NCI-H1092 (cell line): ENCODE measurements around the gene ENAH.

Source experiments
- DNase-seq: peaks from one replicate; lab custom pipeline; 2025; lab: John Stamatoyannopoulos, UW

The ENAH gene

DNA sequence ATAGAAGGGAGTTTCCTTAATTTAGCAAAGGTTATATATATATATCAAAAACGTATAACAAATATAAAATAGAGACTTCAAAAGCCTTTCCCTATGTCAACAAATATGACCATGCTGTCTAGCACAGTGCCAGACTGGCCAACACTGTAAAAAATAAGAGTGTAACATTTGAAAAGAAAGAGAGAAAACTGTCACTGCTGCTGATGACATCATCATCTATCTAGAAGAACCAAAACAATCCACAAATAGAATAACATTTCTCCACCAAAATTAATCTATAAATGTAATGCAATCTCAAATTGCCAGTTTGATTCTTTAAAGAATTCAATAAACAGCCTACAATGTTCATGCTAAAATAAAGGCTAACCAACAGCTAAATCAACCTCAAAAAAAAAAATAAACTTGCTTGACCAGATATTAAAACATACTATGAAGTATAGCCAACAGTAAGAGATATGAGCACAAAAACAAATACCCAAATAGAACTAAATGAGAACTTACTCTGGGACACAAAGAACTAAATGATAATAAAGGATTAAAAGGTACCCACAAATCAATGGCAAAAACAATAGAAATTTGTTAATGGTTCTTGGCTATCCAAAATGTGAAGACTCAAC lies 50.2 kb downstream of the ENAH start:
- DNase-seq: no peak

- no peak for DNase-seq
These were observed 50.9 kb downstream of the ENAH start for GRCh38 chr1:225601902-225602589.

- no peak for DNase-seq
These were observed 54.1 kb downstream of the ENAH start for GRCh38 chr1:225598847-225599246.

GRCh38 chr1:225597926-225598575 lies 54.9 kb downstream of the ENAH start:
- no peak for DNase-seq

DNA sequence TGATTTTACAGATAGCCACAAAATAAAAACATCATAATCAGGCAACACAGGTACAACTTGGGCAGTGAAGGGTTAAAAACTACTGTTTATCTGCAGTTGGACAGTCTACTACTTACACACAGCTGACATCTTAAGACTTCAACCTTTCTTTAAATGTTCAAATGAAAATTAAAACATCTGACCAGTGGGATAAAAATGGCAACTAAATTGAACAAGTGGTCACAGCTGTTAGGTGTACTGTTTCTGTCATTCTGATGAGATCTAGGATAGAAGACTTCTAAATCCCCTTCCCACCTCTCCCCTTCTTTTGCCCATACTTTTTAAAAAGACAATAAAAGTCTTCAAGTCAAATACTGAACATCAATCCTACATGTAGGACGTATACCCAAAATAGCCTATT lies 56.2 kb downstream of the ENAH start:
- DNase-seq: no peak

GRCh38 chr1:225595974-225596551 lies 56.9 kb downstream of the ENAH start:
- no peak for DNase-seq

DNA sequence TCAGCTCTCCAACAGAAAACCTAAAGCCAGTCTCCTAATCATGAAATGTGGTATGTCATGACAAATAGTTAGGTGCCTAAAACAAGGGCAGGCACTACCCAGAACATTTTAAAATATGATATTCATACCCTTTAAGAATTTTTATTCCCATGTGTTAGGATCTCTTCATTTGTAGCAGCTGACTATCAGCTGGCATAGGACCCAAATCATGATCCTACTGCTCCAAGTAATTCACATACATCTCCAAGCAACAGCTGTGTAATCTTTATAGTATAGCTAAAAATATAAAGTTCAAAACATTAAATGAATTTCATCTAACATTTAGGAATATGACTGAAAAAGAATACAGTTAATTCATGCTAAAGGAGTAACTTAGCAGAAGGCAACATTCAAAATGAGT lies 57.5 kb downstream of the ENAH start:
- DNase-seq: no peak

GRCh38 chr1:225593414-225593813 lies 59.5 kb downstream of the ENAH start:
- DNase-seq: no peak

- no peak for DNase-seq
These were observed 60.4 kb downstream of the ENAH start for GRCh38 chr1:225592362-225593025.

DNA sequence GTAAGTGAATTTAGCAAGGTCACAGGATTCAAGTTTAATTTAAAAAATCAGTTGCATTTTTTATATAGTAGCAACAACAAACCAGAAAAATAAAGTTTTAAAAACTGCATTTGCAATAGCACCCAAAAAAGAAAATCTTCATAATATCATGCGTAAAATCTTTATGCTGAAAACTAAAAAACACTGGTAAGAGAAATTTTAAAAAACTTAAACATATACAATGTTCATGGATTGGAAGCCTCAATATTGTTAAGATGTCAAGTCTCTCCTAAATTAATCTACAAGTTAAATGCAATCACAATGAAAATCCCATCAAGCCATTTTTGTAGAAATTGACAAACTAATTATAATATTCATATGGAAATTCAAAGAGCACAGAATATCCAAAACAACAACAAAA lies 65.6 kb downstream of the ENAH start:
- no peak for DNase-seq

- DNase-seq: no peak
These were observed 71.7 kb downstream of the ENAH start for GRCh38 chr1:225581186-225581585.

GRCh38 chr1:225580238-225581099 lies 72.5 kb downstream of the ENAH start:
- DNase-seq: no peak

DNA sequence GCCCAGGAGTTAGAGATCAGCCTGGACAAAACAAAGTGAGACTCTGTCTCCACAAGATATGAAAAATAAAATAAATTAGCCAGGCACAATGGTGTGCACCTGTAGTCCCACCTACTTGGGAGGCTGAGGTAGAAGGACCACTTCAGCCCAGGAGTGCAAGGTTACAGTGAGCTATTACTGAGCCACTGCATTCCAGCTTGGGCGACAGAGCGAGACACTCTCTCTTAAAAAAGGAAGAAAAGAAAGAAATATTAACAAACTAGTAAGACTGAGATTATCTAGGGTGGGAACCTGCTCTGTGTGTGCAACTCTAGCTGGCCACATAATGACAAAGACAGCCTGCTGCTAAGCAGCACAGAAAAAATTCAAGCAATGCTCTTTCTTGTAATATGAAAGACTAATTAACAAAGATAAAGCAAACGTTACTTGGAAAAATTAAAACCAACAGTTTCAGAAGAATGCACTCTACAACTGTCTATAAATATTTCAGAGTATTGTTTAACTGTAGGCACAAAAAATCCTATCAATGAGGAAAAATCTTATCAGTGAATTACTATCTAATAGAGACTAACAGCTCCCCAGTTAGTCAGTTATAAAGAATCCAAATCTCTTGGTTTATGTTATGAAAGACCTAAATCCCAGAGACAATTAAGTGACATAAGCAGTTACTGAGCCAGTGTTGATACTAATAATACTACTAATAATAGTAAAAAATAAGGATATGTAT lies 74.5 kb downstream of the ENAH start:
- no peak for DNase-seq

- DNase-seq: no peak
These were observed 75.7 kb downstream of the ENAH start for GRCh38 chr1:225577241-225577640.

DNA sequence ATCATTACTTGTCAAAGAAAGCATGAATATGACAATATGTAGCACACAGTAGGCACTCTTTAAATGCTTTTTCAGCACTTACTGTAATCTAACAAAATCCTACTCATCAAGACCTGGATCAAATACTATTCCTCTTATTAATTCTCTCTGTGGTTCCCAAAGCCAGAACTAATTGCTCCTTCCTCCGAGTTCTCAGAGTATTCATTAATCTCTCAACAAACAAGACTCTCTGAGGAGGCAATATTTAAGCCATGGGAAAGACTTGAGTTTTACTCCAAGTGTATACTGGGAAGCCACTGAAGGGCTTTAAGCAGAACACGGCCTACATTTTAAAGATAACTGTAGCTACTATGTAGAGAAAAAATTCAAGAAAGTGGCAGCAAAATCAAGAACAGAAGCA lies 79.7 kb downstream of the ENAH start:
- DNase-seq: no peak

DNA sequence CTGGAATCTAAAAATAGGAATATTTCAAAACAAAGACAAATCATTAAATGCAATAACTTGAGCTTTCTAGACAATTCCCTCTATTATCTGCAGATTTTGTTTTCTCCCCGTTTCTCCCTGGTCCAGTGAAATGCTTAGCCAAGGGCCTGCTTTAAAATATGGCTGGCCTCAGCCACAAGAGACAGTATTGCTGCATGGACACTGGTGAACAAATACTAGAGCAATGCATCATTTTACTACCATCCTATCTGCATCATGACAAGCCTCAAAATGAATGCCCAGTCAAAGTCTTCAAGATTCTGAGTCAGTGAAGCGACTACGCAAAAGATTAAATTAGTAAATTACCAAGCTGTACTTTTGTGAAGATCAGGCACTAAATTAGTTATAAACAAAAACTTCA lies 80.5 kb downstream of the ENAH start:
- no peak for DNase-seq

DNA sequence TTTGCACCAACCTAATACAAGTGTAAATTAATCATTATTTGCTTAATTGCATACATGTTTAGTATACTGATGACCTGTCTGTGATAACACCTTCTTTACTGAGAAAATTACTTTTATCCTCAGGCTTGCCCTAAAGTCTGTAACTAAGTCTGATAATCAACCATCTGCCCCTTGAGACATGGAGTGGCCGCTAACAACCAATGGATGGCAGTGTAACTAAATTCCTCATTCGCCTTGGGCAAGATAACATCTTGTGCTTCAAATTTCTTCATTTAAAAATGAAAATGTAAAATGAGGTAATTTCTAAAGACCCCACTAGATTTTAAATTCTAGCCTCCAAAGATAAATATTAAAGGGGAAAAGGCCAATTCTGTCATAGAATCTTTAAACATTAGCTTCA lies 85.1 kb downstream of the ENAH start:
- DNase-seq: no peak

GRCh38 chr1:225565847-225566246 lies 87.1 kb downstream of the ENAH start:
- no peak for DNase-seq

GRCh38 chr1:225561675-225562074 lies 91.2 kb downstream of the ENAH start:
- no peak for DNase-seq

GRCh38 chr1:225559902-225560301 lies 93.0 kb downstream of the ENAH start:
- DNase-seq: no peak

- DNase-seq: no peak
These were observed 93.6 kb downstream of the ENAH start for GRCh38 chr1:225559326-225559725.
